OCI-LY1 (cell line): Measurements from ENCODE around the gene GALNTL6.

Experiments used
- H2AFZ ChIP-seq: fragments of 200-600 bp; sonication (generic), shearing (Covaris generic); 2 replicates; pipeline ENCODE4 v1.6.0; 2014; ENCODE audit warnings: antibody characterized with exemption, mild to moderate bottlenecking, low read length
- H3F3A ChIP-seq: fragments of 200-600 bp; sonication (generic), shearing (Covaris generic); 2 replicates; pipeline ENCODE4 v1.6.0; 2014; ENCODE audit warnings: mild to moderate bottlenecking, antibody characterized with exemption, low read length, moderate library complexity; ENCODE audit not compliant: insufficient read depth
- H3K27ac ChIP-seq: fragments of 200-600 bp; sonication (generic); 2 replicates; pipeline ENCODE4 v1.5.1; 2014; ENCODE audit warnings: low read length, mixed run types, mild to moderate bottlenecking, low read depth; ENCODE audit not compliant: poor library complexity, severe bottlenecking
- H3K27me3 ChIP-seq: fragments of 200-600 bp; sonication (generic); 2 replicates; pipeline ENCODE4 v1.6.0; 2014; ENCODE audit warnings: antibody characterized with exemption, mild to moderate bottlenecking, low read length, moderate library complexity; ENCODE audit not compliant: insufficient read depth
- H3K36me3 ChIP-seq: fragments of 200-600 bp; sonication (generic); 2 replicates; pipeline ENCODE4 v1.6.1; 2014; ENCODE audit warnings: mild to moderate bottlenecking, antibody characterized with exemption, low read length, moderate library complexity, mixed read lengths; ENCODE audit not compliant: insufficient read depth
- H3K4me1 ChIP-seq: fragments of 200-600 bp; sonication (generic); 2 replicates; pipeline ENCODE4 v1.5.1; 2014; ENCODE audit warnings: mild to moderate bottlenecking, low read length, moderate library complexity; ENCODE audit not compliant: insufficient read depth, severe bottlenecking
- H3K4me2 ChIP-seq: fragments of 200-600 bp; sonication (generic), shearing (Covaris generic); 2 replicates; pipeline ENCODE4 v1.6.1; 2014; ENCODE audit warnings: low read length
- H3K4me3 ChIP-seq: fragments of 200-600 bp; sonication (generic); 2 replicates; pipeline ENCODE4 v1.5.1; 2014; ENCODE audit warnings: low read length, low read depth, mild to moderate bottlenecking, mixed read lengths; ENCODE audit not compliant: poor library complexity, severe bottlenecking
- H3K79me2 ChIP-seq: fragments of 200-600 bp; shearing (Covaris generic); 2 replicates; pipeline ENCODE4 v1.6.1; 2016; ENCODE audit warnings: mixed run types, low read length, mixed read lengths; ENCODE audit not compliant: insufficient read depth
- H3K9ac ChIP-seq: fragments of 200-600 bp; sonication (generic), shearing (Covaris generic); 2 replicates; pipeline ENCODE4 v1.6.1; 2014; ENCODE audit warnings: mild to moderate bottlenecking, low read length, mixed read lengths
- H3K9me2 ChIP-seq: fragments of 200-600 bp; sonication (generic), shearing (Covaris generic); 2 replicates; pipeline ENCODE4 v1.6.1; 2014; ENCODE audit warnings: low read depth, mild to moderate bottlenecking, low read length, mixed read lengths
- H3K9me3 ChIP-seq: fragments of 200-600 bp; shearing (Covaris generic); 2 replicates; pipeline ENCODE4 v1.6.1; 2014; ENCODE audit warnings: low read length, mixed read lengths
- H4K20me1 ChIP-seq: fragments of 200-600 bp; sonication (generic), shearing (Covaris generic); 2 replicates; pipeline ENCODE4 v1.6.0; 2016; ENCODE audit warnings: mild to moderate bottlenecking, low read length; ENCODE audit not compliant: insufficient read depth
- CTCF ChIP-seq: fragments of 200-600 bp; sonication (generic), shearing (Covaris generic); IDR thresholded peaks from 2 replicates; pipeline ENCODE4 v1.5.1; 2017; ENCODE audit warnings: mild to moderate bottlenecking, antibody characterized with exemption, low read length, moderate library complexity, mixed read lengths
- EZH2 ChIP-seq: fragments of 200-600 bp; sonication (generic), shearing (Covaris generic); IDR thresholded peaks from 2 replicates; pipeline ENCODE4 v1.8.0; 2017; ENCODE audit warnings: borderline replicate concordance, mixed run types, mild to moderate bottlenecking, antibody characterized with exemption, low read length, moderate library complexity, mixed read lengths

The GALNTL6 gene

GRCh38 chr4:171847751-171848150 is 34.5 kb downstream of the GALNTL6 start:
- TF ChIP-seq CTCF (no peak), EZH2 (no peak)
- Histone ChIP-seq H3K27me3 (no peaks in the 10 kb centered on the region), H2AFZ (no peak overlapping the region)

GRCh38 chr4:171849686-171850222 is 36.5 kb downstream of the GALNTL6 start:
- Histone ChIP-seq H3K36me3 (no peaks in the 10 kb centered on the region), H2AFZ (no peak overlapping the region), H4K20me1 (no peaks in the 10 kb centered on the region), H3K27me3 (no peaks in the 10 kb centered on the region), H3K79me2 (no peaks in the 10 kb centered on the region), H3K4me3 (no peak overlapping the region), H3K9ac (no peak overlapping the region), H3F3A (no peaks in the 10 kb centered on the region), H3K9me2 (no peaks in the 10 kb centered on the region), H3K9me3 (no peaks in the 10 kb centered on the region), H3K27ac (no peak overlapping the region), H3K4me1 (peaks cover 22% of the 10 kb centered on the region), H3K4me2 (no peak overlapping the region; the same call in 1 of the 2 replicates)
- TF ChIP-seq EZH2, result no peak
- TF ChIP-seq CTCF, result no peak

More at GRCh38 chr4:171847751-171848150, 34.5 kb downstream of the GALNTL6 start:
- Histone ChIP-seq H3K9ac (no peak overlapping the region), H3K4me2 (no peak overlapping the region), H3K9me2 (no peaks in the 10 kb centered on the region), H3K79me2 (no peaks in the 10 kb centered on the region), H3K4me1 (peaks cover 22% of the 10 kb centered on the region), H4K20me1 (no peaks in the 10 kb centered on the region), H3K4me3 (no peak overlapping the region), H3K9me3 (no peaks in the 10 kb centered on the region), H3F3A (no peaks in the 10 kb centered on the region), H3K27ac (no peak overlapping the region), H3K36me3 (no peaks in the 10 kb centered on the region)

GRCh38 chr4:171851295-171851694 is 38.1 kb downstream of the GALNTL6 start:
- Histone ChIP-seq H3F3A (no peaks in the 10 kb centered on the region), H3K36me3 (no peaks in the 10 kb centered on the region), H4K20me1 (no peaks in the 10 kb centered on the region), H3K4me3 (no peak overlapping the region), H3K27ac (no peak overlapping the region), H3K4me2 (no peak overlapping the region), H3K9ac (no peak overlapping the region), H3K9me2 (no peaks in the 10 kb centered on the region), H3K4me1 (peaks cover 22% of the 10 kb centered on the region), H3K9me3 (no peaks in the 10 kb centered on the region), H3K79me2 (no peaks in the 10 kb centered on the region), H3K27me3 (no peaks in the 10 kb centered on the region), H2AFZ (no peak overlapping the region)
- TF ChIP-seq CTCF (no peak), EZH2 (no peak)
